ENCODE data around the gene DCLK2.

DCLK2 gene

GRCh38 chr4:150037251-150037856 lies 40.9 kb upstream of the DCLK2 start:
- no peak for TF ChIP-seq MAX (IDR thresholded peaks at IDR 0.05)
- TF ChIP-seq REST (IDR thresholded peaks at IDR 0.05; ENCODE audit: low read depth): no peak
- TF ChIP-seq CREB1 (IDR thresholded peaks at IDR 0.05; ENCODE audit: low read depth): no peak
- TF ChIP-seq USF1 (IDR thresholded peaks at IDR 0.05): no peak
- no peak for TF ChIP-seq YY1 (IDR thresholded peaks at IDR 0.05; ENCODE audit: low read depth)
- TF ChIP-seq TEAD4 (IDR thresholded peaks at IDR 0.05): no peak
- TF ChIP-seq CEBPB (IDR thresholded peaks at IDR 0.05): no peak
- TF ChIP-seq TAF1 (IDR thresholded peaks at IDR 0.05; ENCODE audit: low read depth): no peak
- no peak for TF ChIP-seq TCF12 (IDR thresholded peaks at IDR 0.05; ENCODE audit: low read depth)
- TF ChIP-seq FOXM1 (IDR thresholded peaks at IDR 0.05; ENCODE audit: borderline replicate concordance, low read depth): no peak
- TF ChIP-seq NFIC (IDR thresholded peaks at IDR 0.05): no peak
- TF ChIP-seq EGR1 (IDR thresholded peaks at IDR 0.05): no peak
- TF ChIP-seq ZBTB7A (IDR thresholded peaks at IDR 0.05; ENCODE audit: low read depth): no peak
- no peak for TF ChIP-seq EP300 (IDR thresholded peaks at IDR 0.05; ENCODE audit: borderline replicate concordance)
- no peak for TF ChIP-seq RAD21 (IDR thresholded peaks at IDR 0.05; ENCODE audit: low read depth)

- no peak for TF ChIP-seq CEBPB (IDR thresholded peaks at IDR 0.05)
- no peak for TF ChIP-seq FOXM1 (IDR thresholded peaks at IDR 0.05; ENCODE audit: borderline replicate concordance, low read depth)
- TF ChIP-seq USF1 (IDR thresholded peaks at IDR 0.05): no peak
- TF ChIP-seq ZBTB7A (IDR thresholded peaks at IDR 0.05; ENCODE audit: low read depth): no peak
- TF ChIP-seq TCF12 (IDR thresholded peaks at IDR 0.05; ENCODE audit: low read depth): no peak
- TF ChIP-seq RAD21 (IDR thresholded peaks at IDR 0.05; ENCODE audit: low read depth): no peak
- TF ChIP-seq NFIC (IDR thresholded peaks at IDR 0.05): no peak
- no peak for TF ChIP-seq YY1 (IDR thresholded peaks at IDR 0.05; ENCODE audit: low read depth)
- TF ChIP-seq CREB1 (IDR thresholded peaks at IDR 0.05; ENCODE audit: low read depth): no peak
- no peak for TF ChIP-seq EP300 (IDR thresholded peaks at IDR 0.05; ENCODE audit: borderline replicate concordance)
- no peak for TF ChIP-seq EGR1 (IDR thresholded peaks at IDR 0.05)
- TF ChIP-seq MAX (IDR thresholded peaks at IDR 0.05): no peak
- no peak for TF ChIP-seq TEAD4 (IDR thresholded peaks at IDR 0.05)
- no peak for TF ChIP-seq REST (IDR thresholded peaks at IDR 0.05; ENCODE audit: low read depth)
- TF ChIP-seq TAF1 (IDR thresholded peaks at IDR 0.05; ENCODE audit: low read depth): no peak
These were observed 39.7 kb upstream of the DCLK2 start for GRCh38 chr4:150038335-150039076.

GRCh38 chr4:150039274-150040127 lies 38.7 kb upstream of the DCLK2 start:
- TF ChIP-seq USF1 (IDR thresholded peaks at IDR 0.05) (no peak), YY1 (IDR thresholded peaks at IDR 0.05; ENCODE audit: low read depth) (no peak), TAF1 (IDR thresholded peaks at IDR 0.05; ENCODE audit: low read depth) (no peak), TEAD4 (IDR thresholded peaks at IDR 0.05) (no peak), CREB1 (IDR thresholded peaks at IDR 0.05; ENCODE audit: low read depth) (no peak), NFIC (IDR thresholded peaks at IDR 0.05) (no peak), RAD21 (IDR thresholded peaks at IDR 0.05; ENCODE audit: low read depth) (no peak), EP300 (IDR thresholded peaks at IDR 0.05; ENCODE audit: borderline replicate concordance) (no peak)

- TF ChIP-seq REST (IDR thresholded peaks at IDR 0.05; ENCODE audit: low read depth) (no peak), USF1 (IDR thresholded peaks at IDR 0.05) (no peak), EGR1 (IDR thresholded peaks at IDR 0.05) (no peak)
These were observed 33.7 kb upstream of the DCLK2 start for GRCh38 chr4:150044517-150044916.
